ENCODE results near the gene CEP89.

DNA sequence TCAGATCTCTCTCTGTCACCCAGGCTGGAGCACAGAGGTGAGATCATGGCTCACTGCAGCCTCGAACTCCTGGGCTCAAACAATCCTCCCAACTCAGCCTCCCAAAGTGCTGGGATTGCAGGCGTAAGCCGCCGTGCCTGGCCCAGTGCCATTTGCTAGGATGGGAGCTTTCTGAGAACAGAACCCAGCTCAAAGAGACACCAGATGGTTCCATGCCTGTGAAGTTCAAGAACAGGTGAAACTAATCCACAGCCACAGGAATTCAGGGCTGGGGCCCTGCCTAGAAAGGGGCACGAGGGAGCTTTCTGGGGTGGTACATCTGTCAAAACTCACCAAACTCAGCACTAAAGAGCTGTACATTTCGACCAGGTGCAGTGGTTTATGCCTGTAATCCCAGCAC, 106.4 kb downstream of the CEP89 start:
- TF ChIP-seq, protein P1, sequence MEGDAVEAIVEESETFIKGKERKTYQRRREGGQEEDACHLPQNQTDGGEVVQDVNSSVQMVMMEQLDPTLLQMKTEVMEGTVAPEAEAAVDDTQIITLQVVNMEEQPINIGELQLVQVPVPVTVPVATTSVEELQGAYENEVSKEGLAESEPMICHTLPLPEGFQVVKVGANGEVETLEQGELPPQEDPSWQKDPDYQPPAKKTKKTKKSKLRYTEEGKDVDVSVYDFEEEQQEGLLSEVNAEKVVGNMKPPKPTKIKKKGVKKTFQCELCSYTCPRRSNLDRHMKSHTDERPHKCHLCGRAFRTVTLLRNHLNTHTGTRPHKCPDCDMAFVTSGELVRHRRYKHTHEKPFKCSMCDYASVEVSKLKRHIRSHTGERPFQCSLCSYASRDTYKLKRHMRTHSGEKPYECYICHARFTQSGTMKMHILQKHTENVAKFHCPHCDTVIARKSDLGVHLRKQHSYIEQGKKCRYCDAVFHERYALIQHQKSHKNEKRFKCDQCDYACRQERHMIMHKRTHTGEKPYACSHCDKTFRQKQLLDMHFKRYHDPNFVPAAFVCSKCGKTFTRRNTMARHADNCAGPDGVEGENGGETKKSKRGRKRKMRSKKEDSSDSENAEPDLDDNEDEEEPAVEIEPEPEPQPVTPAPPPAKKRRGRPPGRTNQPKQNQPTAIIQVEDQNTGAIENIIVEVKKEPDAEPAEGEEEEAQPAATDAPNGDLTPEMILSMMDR (IDR thresholded peaks at IDR 0.05; ENCODE audit: insufficient read depth, low read length, poor library complexity, severe bottlenecking) = no peak
- TF ChIP-seq EZH2phosphoT487 (conservative IDR thresholded peaks at IDR 0.05; ENCODE audit: low read length) = no peak
